Mucosa of gallbladder (tissue), 1 donor: Measurements from ENCODE around the gene ITGA4. TPM values are rescaled to one million over a fixed set of nuclear protein-coding genes. Genes with fewer than 3 reads are reported as not detected.
A peak's percentile ranks its signal among the peaks of the same experiment; 100 is the strongest.

ENCODE experiments used
- DNase-seq: peaks from one replicate; pipeline ENCODE4 v3.0.0-alpha.2; 2020; ENCODE audit warnings: low spot score
- total RNA-seq: library from RNA; stranded (reverse); gene quantifications from one replicate; pipeline ENCODE4 v1.2.1, GENCODE V29; 2021
- donor health status: DM: no; HTN: no; CAD: no.

The ITGA4 gene
- total RNA-seq, 1 donor from 2014 or later, result 12.3 TPM

DNA sequence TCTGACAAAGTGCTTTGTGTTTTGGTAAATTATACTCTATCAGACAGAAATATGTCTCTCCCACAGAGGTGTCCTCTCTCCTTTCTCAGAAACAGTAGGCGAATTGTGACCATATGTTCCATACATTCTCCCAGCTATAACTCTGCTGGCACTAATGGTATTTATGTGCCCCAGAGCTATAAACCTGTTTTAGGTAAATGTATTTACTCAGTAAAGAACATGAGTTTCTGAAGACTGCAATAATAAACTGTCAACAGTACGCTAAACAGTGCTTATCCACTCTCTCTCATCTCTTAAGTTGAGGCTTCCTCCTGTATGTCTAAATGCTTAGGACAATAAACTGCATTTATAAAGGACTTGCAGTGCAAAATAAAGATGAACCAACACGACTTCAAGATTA, 58.5 kb downstream of the ITGA4 start:
- DNase-seq, result no peak

- no peak for DNase-seq
Observed at GRCh38 chr2:181516992-181517391, 59.8 kb downstream of the ITGA4 start.

- no peak for DNase-seq
Observed at GRCh38 chr2:181517685-181518301, 60.6 kb downstream of the ITGA4 start.

GRCh38 chr2:181520253-181520652, 63.1 kb downstream of the ITGA4 start:
- DNase-seq, result no peak

- DNase-seq, result no peak
Observed at GRCh38 chr2:181523756-181524155, 66.6 kb downstream of the ITGA4 start.

DNA sequence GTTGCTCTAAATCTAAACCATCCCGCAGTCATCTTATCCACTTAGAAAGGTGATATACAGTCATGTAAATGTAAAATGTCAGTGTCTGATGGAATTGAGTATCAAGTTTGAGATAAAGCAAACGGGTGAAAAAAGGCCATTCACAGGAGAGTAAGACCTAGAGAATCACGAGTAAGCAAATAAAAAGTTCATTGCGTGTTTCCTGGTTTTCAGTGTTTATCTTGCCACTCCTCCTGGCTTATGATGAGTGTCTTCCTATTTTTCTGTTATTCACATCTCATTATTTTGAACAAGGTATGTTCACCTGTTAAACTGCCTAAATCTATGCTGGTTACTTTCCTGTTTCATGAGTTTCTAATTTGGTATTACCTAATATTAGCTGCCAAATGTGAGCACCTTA, 68.8 kb downstream of the ITGA4 start:
- DNase-seq, result no peak

DNA sequence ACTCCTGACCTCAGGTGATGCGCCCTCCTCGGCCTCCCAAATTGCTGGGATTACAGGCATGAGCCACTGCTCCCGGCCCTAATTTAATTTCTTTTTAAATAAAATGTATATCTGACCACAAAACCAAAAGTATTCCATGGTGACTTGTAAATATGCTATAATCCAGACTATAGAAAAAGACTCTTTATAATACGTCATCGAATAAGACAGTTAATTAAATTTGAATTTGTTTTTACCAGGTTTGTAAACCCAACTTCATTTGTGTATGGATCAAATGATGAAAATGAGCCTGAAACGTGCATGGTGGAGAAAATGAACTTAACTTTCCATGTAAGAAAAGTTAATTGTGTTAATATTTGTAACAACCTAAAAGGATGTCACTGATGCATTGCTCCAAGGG, 69.9 kb downstream of the ITGA4 start:
- no peak for DNase-seq

DNA sequence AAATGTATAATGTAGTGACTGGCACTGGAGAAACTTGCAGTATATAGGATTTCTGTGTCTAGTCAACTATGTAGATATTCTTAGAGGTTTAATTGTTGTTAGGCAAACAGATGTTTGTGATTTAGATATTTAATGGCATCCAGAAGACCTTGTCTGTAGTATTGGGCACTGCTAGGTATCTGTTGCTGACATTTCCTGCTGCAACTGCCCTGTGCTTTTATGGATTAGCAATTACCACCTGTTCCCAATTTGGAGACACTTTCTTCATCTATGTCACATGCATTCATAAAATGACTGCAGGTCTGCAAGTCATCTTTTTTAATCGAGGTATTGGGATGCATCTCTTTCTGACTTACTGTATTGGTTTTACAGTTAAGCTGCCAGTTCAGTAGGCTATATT, 71.3 kb downstream of the ITGA4 start:
- no peak for DNase-seq

DNA sequence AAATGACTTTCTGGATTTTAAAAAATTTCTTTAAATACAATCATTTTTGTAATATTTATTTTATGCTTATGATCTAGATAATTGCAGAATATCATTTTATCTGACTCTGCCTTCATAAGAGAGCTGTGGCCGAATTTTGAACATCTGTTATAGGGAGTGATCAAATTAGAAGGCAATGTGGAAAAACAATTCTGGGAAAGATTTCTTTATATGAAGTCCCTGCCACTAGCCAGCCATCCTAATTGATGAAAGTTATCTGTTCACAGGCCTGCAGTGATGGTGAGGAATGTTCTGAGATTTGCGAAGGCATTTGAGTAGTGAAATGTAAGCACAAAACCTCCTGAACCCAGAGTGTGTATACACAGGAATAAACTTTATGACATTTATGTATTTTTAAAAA, 79.5 kb downstream of the ITGA4 start:
- DNase-seq, result no peak

GRCh38 chr2:181540421-181540820, 83.2 kb downstream of the ITGA4 start:
- no peak for DNase-seq

DNA sequence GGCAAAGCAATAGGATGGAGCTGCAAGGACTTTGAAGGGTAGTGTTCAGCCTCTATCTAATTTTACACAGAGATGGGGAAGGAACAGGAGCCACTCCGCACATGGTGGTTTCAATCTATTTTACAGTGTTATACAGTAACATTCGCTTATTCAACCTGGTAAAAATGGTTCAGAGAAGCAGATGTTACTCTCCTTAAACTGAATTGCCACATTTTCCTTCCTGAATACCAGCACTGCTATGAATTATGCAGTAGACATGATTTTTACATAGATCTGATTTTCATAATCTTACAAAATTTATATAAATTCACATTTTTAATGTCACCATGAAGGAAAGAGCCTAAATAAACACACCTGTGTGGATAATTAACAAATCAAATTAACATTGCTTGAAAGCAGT, 85.0 kb downstream of the ITGA4 start:
- DNase-seq, result no peak

GRCh38 chr2:181546086-181546485, 88.9 kb downstream of the ITGA4 start:
- DNase-seq, result peak; percentile 14

- no peak for DNase-seq
Observed at GRCh38 chr2:181552808-181553207, 95.6 kb downstream of the ITGA4 start.

DNA sequence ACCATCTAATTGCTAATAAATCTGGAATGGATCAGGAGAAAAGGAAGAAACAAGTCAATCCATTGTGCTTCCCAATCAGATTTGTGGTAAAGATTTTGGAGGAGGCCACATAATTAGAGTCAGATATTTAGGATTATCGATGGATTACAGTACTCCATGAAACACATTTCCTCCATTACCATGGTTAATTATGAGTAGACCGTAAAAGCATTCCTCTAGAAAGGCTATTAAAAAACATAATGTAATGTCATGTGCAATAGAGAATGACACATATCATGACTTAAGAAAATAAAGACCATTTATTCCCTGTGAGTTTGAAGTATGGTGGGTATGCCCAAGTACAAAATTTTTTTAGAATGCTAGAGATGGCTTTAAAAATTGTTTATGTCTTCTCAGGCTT, 96.1 kb downstream of the ITGA4 start:
- DNase-seq, result no peak

DNA sequence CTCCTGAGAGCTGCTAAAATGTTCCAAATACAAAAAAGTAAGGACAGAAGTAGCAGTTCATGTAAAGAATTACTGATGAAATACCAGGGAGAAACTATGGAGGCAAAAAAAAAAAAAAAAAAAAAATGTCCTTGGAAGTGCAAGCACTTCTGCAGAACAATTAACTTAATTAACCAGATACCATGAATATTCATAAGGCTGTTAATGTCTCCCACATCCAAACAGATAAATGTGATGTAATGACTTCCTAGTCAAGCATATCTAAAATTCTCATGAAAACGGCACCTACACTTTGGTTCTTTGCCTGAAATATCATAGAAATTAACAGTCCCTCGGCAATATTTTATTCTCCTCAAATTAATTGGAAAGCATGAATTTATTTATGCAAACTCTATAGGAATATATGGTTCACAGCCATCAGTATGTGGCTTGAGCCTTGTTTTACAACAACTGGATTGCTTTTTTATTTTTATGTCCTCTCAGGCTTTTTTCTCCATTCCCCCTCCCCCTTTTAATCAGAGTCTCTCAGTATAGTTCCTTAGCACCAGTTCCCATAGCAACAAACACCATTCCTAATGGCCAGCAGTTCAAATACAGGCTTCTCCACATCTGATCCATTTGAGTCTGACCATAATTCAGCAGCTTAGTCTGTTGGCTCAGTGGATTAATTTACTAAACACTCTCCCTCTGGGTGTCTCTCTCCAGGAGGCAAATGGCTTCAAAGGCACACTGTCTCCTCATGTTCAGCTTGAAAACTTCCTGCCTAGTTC, 97.1 kb downstream of the ITGA4 start:
- DNase-seq, result no peak

DNA sequence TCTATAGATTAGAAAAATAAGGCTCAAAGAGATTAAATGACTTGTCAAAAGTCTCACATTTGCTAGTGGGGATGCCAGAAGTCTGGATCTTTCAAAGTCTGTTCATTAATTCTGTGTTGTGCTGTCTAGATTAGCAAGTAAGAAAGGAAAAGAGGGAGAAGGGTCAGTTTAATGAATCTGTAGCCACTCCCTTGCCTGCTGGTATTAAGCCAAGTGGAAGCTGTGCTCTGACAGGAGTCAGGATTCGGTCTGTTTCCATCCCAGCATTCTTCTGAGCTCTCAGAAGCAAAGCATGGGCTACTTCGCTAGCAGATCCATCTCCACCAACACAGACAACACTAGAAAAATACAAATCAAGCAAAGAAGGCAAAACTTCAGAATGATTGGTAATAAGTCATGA, 101.2 kb downstream of the ITGA4 start:
- no peak for DNase-seq

DNA sequence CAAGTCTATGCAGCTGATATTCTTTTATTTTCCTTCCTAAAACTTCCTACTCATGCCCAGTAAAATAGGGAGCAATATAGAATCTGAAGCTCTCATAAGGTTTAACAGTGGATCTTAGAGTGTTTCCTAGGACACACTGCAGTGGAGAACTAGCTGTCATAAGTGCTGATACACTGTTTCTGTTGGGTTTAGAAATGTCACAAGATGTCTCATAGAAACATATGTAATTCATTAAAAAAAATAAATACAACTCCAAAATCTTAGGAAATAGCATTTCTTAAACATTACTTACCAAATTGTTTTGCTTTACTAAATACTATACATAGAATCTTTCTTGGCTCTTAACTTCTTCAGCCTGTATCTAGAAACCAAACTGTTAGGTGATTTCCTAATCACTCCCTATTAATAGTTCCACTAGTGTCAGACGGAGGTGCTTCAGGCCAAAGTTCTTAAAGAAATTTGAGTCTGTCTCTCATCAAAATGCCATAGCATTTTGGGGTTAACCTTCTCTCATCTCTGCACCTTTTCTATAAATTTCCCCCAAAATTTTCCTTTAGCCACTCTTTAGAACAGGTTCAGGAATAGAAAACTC, 106.0 kb downstream of the ITGA4 start:
- no peak for DNase-seq

GRCh38 chr2:181566334-181567032, 109.3 kb downstream of the ITGA4 start:
- DNase-seq, result no peak

- no peak for DNase-seq
Observed at GRCh38 chr2:181570059-181570458, 112.9 kb downstream of the ITGA4 start.

GRCh38 chr2:181570833-181571661, 113.9 kb downstream of the ITGA4 start:
- no peak for DNase-seq

- no peak for DNase-seq
Observed at GRCh38 chr2:181573140-181573736, 116.1 kb downstream of the ITGA4 start.
